Right renal cortex interstitium (tissue), 3 donors: Measurements from ENCODE around the gene SLC35F4. TPM values are rescaled to one million over a fixed set of nuclear protein-coding genes. Genes with fewer than 3 reads are reported as not detected.

Experiments used
- DNase-seq, 3 donors: peaks; one replicate each; pipeline ENCODE4 v3.0.0-alpha.2; 2013; ENCODE audit warnings: low read depth in 3 of 3, low spot score in 2 of 3
- polyA plus RNA-seq, 3 donors: library from polyadenylated mRNA; unstranded; fragments of 120-200 nt; gene quantifications; one replicate each; pipeline ENCODE4 v1.2.1, GENCODE V29; 2013; ENCODE audit not compliant: insufficient read length in 3 of 3

SLC35F4 gene
- polyA plus RNA-seq, 3 donors, result 2.1 to 3.5 (median 3.1) TPM

- no peak for DNase-seq
Measured at GRCh38 chr14:57851354-57851753, 14.5 kb downstream of the SLC35F4 start.

DNA sequence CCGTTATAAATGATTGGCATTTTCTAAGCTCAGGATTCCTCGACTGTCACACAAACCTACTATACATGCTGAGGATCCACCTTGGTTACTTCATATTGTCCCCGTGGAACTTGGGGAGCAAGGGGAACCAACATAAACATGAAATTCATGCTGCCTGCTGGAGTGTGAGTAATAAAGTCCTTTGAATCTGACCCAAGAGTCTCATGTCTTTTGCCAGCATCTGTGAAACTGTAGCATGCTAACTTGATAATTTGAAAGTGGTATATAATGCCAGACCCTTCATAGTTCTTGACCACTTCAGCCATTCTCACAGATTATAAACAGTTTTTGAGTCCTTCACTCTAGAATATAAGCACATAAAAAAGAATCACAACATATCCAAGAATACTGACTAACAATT lies 17.1 kb downstream of the SLC35F4 start:
- no peak for DNase-seq

DNA sequence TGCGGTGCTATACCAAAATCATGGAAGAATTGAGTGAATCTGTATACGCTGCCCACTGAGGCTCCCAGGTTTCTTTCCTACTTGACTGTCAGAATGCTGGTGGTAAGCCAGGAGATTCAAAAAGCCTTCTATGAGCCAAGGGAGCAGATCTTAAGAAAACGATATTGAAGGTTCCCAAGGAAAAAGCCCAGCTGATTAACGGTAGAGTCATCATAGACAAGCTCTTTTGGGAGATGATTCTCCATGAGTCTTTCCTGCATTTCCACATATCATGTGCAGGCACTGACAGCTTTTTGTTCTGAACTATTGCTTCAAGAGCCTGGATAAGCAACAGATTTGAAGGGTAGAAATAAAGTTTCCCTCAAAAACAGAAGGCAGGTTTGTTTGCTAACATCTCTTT lies 17.5 kb downstream of the SLC35F4 start:
- DNase-seq, result no peak

GRCh38 chr14:57847706-57848105 lies 18.2 kb downstream of the SLC35F4 start:
- no peak for DNase-seq

DNA sequence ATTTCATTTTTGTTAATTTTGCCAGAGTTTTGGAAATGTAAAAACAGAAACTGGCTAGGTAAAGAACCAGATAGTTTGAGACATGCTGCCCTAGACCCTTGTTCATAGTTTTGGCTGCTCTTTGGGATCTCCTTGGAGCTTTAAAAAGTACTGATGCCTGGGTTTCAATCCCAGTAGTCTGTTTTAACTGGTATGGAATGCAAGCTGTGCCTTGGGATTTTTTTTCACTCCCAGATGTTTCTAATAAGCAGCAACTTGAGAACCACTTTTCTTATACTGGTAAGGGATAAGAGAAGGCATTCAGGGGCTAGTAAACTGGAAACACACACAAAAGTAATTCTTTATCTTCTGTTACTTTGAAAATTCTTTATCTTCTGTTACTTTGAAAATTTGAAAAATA lies 18.8 kb downstream of the SLC35F4 start:
- no peak for DNase-seq

DNA sequence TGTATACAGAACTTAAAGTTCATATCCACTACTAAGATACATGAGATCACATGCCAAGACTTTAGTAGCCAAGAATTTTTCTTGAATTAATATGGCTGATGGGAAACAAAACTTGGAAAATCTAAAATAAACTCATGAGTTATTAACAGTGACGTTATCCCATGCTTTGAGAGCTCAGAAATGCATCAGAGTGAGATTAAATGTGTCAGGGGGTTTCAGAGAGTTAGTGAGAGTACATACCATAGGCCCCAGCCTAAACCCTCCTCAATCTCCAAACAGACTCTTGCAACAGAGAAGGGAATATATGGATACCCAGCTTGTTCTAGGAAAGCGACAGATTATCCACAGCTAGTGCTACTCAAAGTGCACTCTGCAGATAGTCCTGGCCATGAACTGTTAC lies 19.3 kb downstream of the SLC35F4 start:
- no peak for DNase-seq

DNA sequence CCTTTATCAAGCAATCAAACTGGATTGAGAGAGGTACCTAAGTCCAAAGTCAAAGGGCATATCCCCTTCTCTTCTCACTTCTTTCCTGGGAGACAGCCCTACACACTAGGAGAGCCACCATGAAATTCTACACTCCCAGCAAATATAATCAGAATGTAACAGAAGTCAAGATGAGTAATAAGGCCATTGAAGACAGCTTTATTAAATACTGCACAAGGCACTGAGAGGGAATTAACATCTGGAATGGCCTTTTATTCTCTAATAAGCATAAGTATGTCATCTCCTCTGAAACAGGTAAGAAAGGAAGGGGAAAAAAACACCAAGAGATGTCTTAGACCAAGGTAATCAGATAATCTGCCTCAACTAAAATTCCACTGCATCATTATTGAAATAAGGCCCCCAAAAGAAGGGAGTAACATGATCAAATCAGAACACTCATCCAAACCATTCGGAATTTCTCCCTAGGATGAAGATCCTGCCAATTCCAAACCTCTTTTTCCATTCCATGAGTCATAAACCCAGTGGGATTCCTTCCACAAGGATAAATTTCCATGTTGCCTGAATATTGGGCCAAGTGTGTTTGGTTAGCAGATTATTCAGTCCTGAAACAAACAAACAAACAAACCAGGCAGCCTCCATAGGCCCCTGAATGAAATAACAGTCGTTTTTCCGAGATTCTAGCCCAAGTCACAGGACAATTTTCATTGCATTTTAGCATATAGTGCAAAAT lies 19.9 kb downstream of the SLC35F4 start:
- no peak for DNase-seq

GRCh38 chr14:57845316-57845715 lies 20.6 kb downstream of the SLC35F4 start:
- no peak for DNase-seq

GRCh38 chr14:57837267-57837666 lies 28.6 kb downstream of the SLC35F4 start:
- no peak for DNase-seq

DNA sequence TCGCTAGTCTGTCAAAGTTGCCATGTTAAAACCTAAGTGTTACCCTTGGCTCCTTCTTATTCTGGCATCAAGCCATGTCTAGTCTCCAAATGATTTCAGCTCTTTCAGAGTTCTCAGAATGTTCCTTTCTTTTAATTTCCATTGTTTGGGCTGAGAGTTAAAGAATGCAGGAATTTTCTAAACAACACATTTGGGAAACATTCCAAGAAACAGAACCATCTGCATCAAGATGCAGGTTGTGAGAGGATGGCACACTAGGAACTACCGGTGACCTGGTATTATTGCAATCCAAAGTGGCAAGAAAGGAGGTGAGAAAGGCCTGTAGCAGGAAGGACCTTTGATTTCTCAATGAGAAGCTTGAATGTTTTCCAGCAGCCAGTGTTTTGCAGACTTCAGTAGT lies 30.1 kb downstream of the SLC35F4 start:
- DNase-seq, result no peak

DNA sequence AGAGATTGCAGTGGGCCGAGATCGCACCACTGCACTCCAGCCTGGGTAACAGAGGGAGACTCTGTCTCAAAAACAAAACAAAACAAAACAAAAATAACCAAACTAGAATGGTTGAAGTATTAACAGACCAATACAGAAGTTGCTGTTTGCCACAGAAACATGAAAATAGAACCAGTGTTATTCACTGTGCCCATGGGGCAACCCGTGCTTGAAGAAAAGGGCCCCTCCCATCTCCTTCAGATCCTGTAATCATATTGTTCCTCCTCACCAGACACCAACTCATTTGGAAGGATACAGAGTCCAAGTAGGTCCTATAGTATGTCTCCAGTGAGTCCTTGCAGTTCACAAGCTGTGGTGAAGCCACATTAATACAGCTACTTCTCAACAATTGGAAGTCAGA lies 30.9 kb downstream of the SLC35F4 start:
- no peak for DNase-seq

GRCh38 chr14:57834001-57834598 lies 31.8 kb downstream of the SLC35F4 start:
- no peak for DNase-seq

GRCh38 chr14:57833323-57833722 lies 32.6 kb downstream of the SLC35F4 start:
- DNase-seq, result no peak

DNA sequence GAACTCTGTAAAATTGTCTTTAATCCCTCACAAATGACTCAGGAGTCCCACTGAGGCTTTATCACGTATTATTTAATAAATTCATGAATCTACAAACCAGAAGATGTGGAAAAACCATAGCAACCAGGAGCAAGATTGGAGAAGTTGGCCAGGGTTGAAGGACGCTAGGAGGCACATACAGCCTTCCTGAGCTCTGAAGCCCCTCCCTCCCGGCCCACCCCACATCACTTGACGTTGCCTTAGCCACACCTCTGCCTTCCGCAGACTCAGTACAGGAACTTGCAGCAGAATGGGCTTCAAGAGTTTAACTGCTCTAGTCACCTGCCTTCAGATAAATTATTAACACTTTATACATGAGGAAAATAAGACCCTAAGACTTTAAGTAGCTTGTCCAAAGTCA lies 33.9 kb downstream of the SLC35F4 start:
- DNase-seq, result peak in 1 of 3 donors; percentile 24

GRCh38 chr14:57828713-57829112 lies 37.2 kb downstream of the SLC35F4 start:
- DNase-seq, result no peak

GRCh38 chr14:57823015-57823660 lies 42.8 kb downstream of the SLC35F4 start:
- no peak for DNase-seq

DNA sequence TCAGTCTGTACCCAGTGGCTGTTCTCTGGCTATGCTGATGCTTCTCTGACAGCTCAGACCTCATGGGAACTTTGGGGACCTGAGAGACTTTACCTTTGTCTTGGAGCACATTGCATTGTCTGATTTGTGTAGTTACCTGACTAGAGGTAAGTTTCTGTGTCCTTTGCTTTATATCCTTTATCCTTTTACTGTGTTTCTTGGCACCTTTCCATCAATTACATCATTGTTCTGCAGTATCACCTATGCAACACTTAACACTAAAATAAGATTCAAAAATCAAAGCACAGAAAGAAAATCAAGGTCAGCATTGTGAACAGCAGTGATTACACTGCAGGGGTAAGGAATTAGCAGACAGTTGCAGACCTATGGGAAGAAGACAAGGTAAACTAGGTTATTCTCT lies 43.8 kb downstream of the SLC35F4 start:
- no peak for DNase-seq

DNA sequence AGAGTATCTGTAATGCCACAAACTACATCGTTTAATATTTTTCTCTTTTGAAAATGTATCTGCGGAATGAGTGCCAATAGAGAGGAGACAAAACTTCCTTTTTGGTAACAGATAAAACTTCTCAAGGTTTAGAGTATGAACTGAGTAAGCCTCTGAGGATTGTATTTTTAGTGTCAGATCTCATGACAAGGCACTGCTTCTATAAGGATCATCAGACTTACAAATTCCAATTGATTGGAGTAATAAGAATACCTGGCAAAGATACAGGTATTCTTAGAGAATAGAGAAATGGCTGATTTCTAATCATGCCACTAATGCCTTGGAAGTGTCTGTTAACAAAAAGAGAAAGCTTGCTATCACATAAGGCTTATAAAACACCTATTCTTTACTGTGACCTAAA lies 45.3 kb downstream of the SLC35F4 start:
- no peak for DNase-seq

GRCh38 chr14:57818511-57818910 lies 47.4 kb downstream of the SLC35F4 start:
- peak in 2 of 3 donors; percentile 23 to 57 for DNase-seq

- no peak for DNase-seq
Measured at GRCh38 chr14:57816568-57817284, 49.2 kb downstream of the SLC35F4 start.

- no peak for DNase-seq
Measured at GRCh38 chr14:57814726-57815125, 51.2 kb downstream of the SLC35F4 start.
